Heart left ventricle (tissue), 16 donors: ENCODE data around the gene SLC19A3. TPM values are rescaled to one million over a fixed set of nuclear protein-coding genes. Genes with fewer than 3 reads are reported as not detected.

Experiments
- ATAC-seq, 4 donors: fragments of 200-7000 bp; cut with Tn5 transposase; one replicate each; pipeline ENCODE4 v1.9.1; 2020 to 2022; ENCODE audit warnings: moderate library complexity in 4 of 4, mild to moderate bottlenecking in 3 of 4, moderate number of reproducible peaks in 1 of 4
- DNase-seq, 5 donors: peaks; one replicate each; pipeline ENCODE4 v3.0.0-alpha.2; 2020
- H3K27ac ChIP-seq, 12 donors: fragments of 200-600 bp; sonication (generic) in 4 of 12; one replicate each; pipeline versions ENCODE4 v1.5.0 to v1.8.0; 2016 to 2022; ENCODE audit warnings: mild to moderate bottlenecking in 2 of 12
- H3K27me3 ChIP-seq, 9 donors: fragments of 200-600 bp; sonication (generic) in 2 of 9; one replicate each; pipeline versions ENCODE4 v1.5.1 to v1.8.0; 2016 to 2022; ENCODE audit warnings: mild to moderate bottlenecking in 3 of 9
- H3K36me3 ChIP-seq, 9 donors: fragments of 200-600 bp; sonication (generic) in 2 of 9; one replicate each; pipeline versions ENCODE4 v1.5.0 to v1.8.0; 2018 to 2022; ENCODE audit warnings: mild to moderate bottlenecking in 2 of 9
- H3K4me1 ChIP-seq, 12 donors: fragments of 200-600 bp; sonication (generic) in 4 of 12; one replicate each; pipeline versions ENCODE4 v1.5.0 to v1.8.0; 2016 to 2022; ENCODE audit warnings: mild to moderate bottlenecking in 3 of 12
- H3K4me3 ChIP-seq, 12 donors: fragments of 200-600 bp; sonication (generic) in 4 of 12; one replicate each; pipeline versions ENCODE4 v1.5.0 to v1.8.0; 2017 to 2022; ENCODE audit warnings: mild to moderate bottlenecking in 9 of 12, moderate library complexity in 4 of 12
- H3K9me3 ChIP-seq, 12 donors: fragments of 200-600 bp; sonication (generic) in 4 of 12; one replicate each; pipeline versions ENCODE4 v1.5.0 to v1.8.0; 2016 to 2022; ENCODE audit warnings: mild to moderate bottlenecking in 1 of 12
- POLR2A ChIP-seq, 2 donors: fragments of 450-650 bp; IDR thresholded peaks; one replicate each; pipeline ENCODE4 v1.6.1; 2017; ENCODE audit warnings: antibody characterized with exemption in 2 of 2, mild to moderate bottlenecking in 2 of 2, moderate library complexity in 2 of 2
- WGBS, 4 donors: extraction: QIAGEN DNeasy Blood & Tissue Kit in 2 of 4; methylation state at CpG; one replicate each; pipeline versions ENCODE4 v1.1.5 to v1.1.7; 2013 to 2018; 5-methylcytosine and 5-hydroxymethylcytosine counted together
- intact Hi-C, 10 donors: fragments of 100-400 bp; cut with DNase I; formaldehyde crosslinking; loops; one replicate each; pipeline versions ENCODE4 v1.11.1 to v1.14.2; 2022
- polyA plus RNA-seq, 2 donors: library from polyadenylated mRNA; stranded (reverse); fragments of 200-250 nt; gene quantifications; one replicate each; pipeline ENCODE4 v1.2.3, GENCODE V29; 2013
- total RNA-seq, 9 donors: library from RNA; depleted of rRNA in 2 of 9; stranded (reverse); fragments of >200 nt in 2 of 9; fragmentation: NEBNext Ultra II Directional in 3 of 9; extraction: Animal tissue kit (Norgen Biotek cat#: 25700) in 3 of 9; gene quantifications; one replicate each; pipeline versions ENCODE4 v1.1.0 to v1.2.4, GENCODE V29; 2016 to 2023
- TF ChIP-seq, protein P1 (sequence below), 12 donors: fragments of 200-600 bp; sonication (generic) in 4 of 12; IDR thresholded peaks; one replicate each; pipeline versions ENCODE4 v1.5.0 to v1.8.0; 2018 to 2022; ENCODE audit warnings: antibody characterized with exemption in 12 of 12, mild to moderate bottlenecking in 5 of 12
- donor health status: ischemic (EF 13 %, LVEDD 7.1; RV severe dilation, severe dysfunction).
- donor health status: healthy with polysubstance abuse.
- donor health status: DM: no; HTN: yes; CAD: no.
- donor health status: DM: no; HTN: no; CAD: no.
- donor health status: ischemic (EF 25% LVEDD 6.9; RV normal size, moderate dysfunction).
- donor health status: ischemic (EF 25% LVEDD 5.7; RV mildly dilated, moderate dysfunction).
- donor health status: healthy.
- donor health status: DM: yes; HTN: yes; CAD: no.
- donor health status: ischemic (EF 35%, LVEDD 5.7; RV mildly dilated, moderate dysfunction).
- donor health status: nonischemic (EF 11% LVEDD 7.7; RV severe dilation, severe dysfunction).
- donor health status: DM: yes; HTN: yes; CAD: no.
- donor health status: PGD.
- donor health status: ischemic (EF 29% LVEDD 5.4; RV normal size, mild dysfunction).
- donor health status: nonischemic (EF 23%, LVEDD 6.1; RV moderate dilation, normal function).

The SLC19A3 gene
- total and polyA plus RNA-seq, 11 donors: 0.05 to 14.0 (median 0.78) TPM; not detected in 1

DNA sequence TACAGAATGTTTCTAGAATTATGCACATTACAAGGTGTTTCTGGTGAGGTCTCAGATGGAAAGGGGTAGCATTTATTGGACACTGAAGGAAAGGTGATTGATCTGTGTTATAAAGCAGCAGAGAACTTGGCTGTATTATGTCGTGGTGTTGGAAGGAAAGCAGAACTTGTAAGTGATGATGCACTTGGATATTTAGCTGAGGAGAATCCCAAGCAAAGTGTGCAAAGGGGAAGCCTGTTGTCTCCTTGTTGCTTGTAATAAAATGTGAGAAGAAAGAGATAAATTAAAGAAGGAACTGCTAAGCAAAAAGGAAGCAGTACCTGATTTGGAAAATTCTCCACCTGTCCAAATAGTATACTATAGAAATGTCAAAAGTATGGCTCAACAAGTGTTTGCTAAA lies 63.4 kb downstream of the SLC19A3 start:
- no peak for DNase-seq
- Histone ChIP-seq H3K4me3 (no peak overlapping the region), H3K27me3 (no peaks in the 10 kb centered on the region), H3K27ac (no peak overlapping the region), H3K36me3 (no peaks in the 10 kb centered on the region), H3K9me3 (no peaks in the 10 kb centered on the region), H3K4me1 (peaks cover 0 to 6% (median 0%) of the 10 kb centered on the region in 12 donors)
- intact Hi-C loops: loop anchor here in 3 of 10 donors (10.0 kb wide), 3 partner anchors 180 to 230 kb away; partner anchors contain the start of gene AGFG1 (in 1 of the 3)
- 63 to 76% (median 71%) methylated on average over 1 of the region's 1 CpG for WGBS, 4 donors
- TF ChIP-seq POLR2A (IDR thresholded peaks at IDR 0.05): no peak
- TF ChIP-seq, protein P1, sequence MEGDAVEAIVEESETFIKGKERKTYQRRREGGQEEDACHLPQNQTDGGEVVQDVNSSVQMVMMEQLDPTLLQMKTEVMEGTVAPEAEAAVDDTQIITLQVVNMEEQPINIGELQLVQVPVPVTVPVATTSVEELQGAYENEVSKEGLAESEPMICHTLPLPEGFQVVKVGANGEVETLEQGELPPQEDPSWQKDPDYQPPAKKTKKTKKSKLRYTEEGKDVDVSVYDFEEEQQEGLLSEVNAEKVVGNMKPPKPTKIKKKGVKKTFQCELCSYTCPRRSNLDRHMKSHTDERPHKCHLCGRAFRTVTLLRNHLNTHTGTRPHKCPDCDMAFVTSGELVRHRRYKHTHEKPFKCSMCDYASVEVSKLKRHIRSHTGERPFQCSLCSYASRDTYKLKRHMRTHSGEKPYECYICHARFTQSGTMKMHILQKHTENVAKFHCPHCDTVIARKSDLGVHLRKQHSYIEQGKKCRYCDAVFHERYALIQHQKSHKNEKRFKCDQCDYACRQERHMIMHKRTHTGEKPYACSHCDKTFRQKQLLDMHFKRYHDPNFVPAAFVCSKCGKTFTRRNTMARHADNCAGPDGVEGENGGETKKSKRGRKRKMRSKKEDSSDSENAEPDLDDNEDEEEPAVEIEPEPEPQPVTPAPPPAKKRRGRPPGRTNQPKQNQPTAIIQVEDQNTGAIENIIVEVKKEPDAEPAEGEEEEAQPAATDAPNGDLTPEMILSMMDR (IDR thresholded peaks at IDR 0.05): no peak
- no peak for ATAC-seq

DNA sequence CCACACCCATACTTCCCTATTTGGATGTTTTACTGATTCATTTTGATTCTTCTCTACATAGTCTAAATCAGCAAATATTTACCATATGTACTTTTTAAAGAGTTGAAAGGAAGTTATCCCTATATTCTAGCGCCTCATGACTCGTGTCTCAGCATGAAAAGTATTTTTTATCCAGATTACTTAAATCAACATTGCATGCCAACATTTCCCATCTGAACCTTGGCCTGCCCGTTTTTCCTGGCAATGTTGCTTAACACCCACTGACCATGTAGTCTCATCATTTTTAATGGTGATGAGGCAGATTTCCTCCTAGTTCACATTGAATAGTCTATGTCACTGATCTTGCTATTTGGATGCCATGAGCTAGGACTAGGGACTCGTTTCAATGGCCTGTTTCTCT lies 64.4 kb downstream of the SLC19A3 start:
- intact Hi-C loops: loop anchor here in 3 of 10 donors (10.0 kb wide), 3 partner anchors 179 to 231 kb away; partner anchors contain the start of gene AGFG1 (in 1 of the 3)
- TF ChIP-seq, protein P1 (IDR thresholded peaks at IDR 0.05): no peak
- no peak for TF ChIP-seq POLR2A (IDR thresholded peaks at IDR 0.05)
- H3K9me3 ChIP-seq: no peaks in the 10 kb centered on the region
- 52 to 59% (median 57%) methylated on average over 4 of the region's 4 CpGs for WGBS, 4 donors
- no peak for DNase-seq
- H3K4me3 ChIP-seq: no peak overlapping the region
- H3K4me1 ChIP-seq: peaks cover 0 to 5% (median 0%) of the 10 kb centered on the region in 12 donors
- no peaks in the 10 kb centered on the region for H3K36me3 ChIP-seq
- H3K27me3 ChIP-seq: no peaks in the 10 kb centered on the region
- peak in 1 of 4 donors; percentile 29 for ATAC-seq
- H3K27ac ChIP-seq: peak overlapping the region in 1 of 12 donors; percentile 10

DNA sequence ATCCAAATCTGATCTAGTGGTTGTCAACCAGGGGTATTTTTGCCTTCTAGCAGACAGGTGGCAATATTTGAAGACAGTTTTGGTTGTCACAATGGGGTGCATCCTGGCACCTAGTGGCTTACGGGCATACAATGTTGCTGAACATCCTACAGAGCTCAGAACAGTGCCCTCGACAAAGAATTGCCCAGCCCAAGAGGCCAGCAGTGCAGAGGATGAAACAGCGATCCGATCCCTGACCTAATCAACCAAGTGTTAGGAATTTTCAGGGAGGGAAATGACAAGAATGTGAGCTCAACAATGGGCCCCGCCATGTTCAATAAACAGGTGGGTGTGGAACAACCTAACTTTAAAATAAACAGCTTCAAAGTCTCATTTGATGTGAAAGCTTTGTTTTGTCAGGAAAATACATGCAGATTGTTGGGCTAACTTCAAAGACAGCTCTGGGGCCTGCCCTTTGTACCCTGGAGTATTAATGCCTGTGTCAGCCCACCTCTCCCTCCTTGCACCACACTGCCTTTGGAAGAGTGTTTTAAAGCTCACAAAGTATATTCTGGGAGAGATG lies 73.8 kb downstream of the SLC19A3 start:
- DNase-seq (no peak), ATAC-seq (no peak)
- Histone ChIP-seq H3K27ac (no peak overlapping the region), H3K4me3 (no peak overlapping the region), H3K9me3 (no peaks in the 10 kb centered on the region), H3K27me3 (no peaks in the 10 kb centered on the region), H3K36me3 (no peaks in the 10 kb centered on the region), H3K4me1 (no peaks in the 10 kb centered on the region)
- WGBS, 4 donors: 84 to 92% (median 88%) methylated on average over 5 of the region's 5 CpGs
- no peak for TF ChIP-seq POLR2A (IDR thresholded peaks at IDR 0.05)
- TF ChIP-seq, protein P1 (IDR thresholded peaks at IDR 0.05): no peak
- intact Hi-C loops: no loop called here

DNA sequence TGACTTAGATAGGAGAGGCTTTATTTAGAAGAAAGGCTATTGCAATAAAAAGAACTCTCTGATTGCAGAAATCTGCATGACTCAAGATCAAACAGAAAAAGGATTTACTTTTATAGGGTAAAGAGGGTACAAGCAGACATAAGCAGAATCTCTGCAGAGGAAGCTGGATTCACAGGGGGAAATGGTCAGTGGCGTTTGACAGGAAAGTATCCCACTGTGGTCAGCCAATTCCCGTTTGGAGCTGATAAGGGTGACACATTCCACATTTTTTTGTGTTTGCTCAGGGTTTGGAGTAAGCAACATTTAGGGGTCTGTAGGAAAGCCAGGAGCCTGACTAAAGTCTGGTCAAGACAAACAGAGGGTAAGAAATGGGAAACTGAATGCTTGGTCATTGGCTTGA lies 75.2 kb downstream of the SLC19A3 start:
- WGBS, 4 donors: 7 to 10% (median 9%) methylated on average over 2 of the region's 2 CpGs
- intact Hi-C loops: no loop called here
- Histone ChIP-seq H3K36me3 (no peaks in the 10 kb centered on the region), H3K9me3 (no peaks in the 10 kb centered on the region), H3K27me3 (no peaks in the 10 kb centered on the region), H3K4me1 (no peaks in the 10 kb centered on the region), H3K4me3 (no peak overlapping the region), H3K27ac (no peak overlapping the region)
- TF ChIP-seq, protein P1 (IDR thresholded peaks at IDR 0.05): no peak
- no peak for TF ChIP-seq POLR2A (IDR thresholded peaks at IDR 0.05)
- DNase-seq (no peak), ATAC-seq (no peak)
